Measurements from ENCODE around the gene TBC1D22B.

The TBC1D22B gene

DNA sequence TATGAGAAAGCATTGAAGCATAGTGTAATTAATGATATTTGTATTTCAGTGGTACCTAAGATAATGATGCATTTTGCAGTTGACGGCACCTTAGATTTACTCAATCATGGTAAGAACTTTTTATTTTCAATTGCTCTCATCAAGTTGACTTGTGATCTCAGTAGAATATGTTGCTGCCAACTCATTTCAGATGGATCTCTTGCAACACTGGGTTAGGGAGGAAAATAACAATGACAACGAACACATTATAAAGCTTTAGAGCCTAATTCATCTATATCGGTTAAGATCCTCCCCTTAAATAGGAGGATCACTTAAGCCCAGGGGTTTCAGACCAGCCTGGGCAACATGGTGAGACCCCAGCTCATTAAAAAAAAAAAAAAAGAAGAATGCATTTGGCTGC is 18.0 kb upstream of the TBC1D22B start:
- DNase-seq (ENCODE audit: insufficient read length, low spot score), result no peak
- FAIRE-seq, result no peak

GRCh38 chr6:37239950-37240713 is 17.4 kb upstream of the TBC1D22B start:
- DNase-seq (ENCODE audit: insufficient read length, low spot score) (peak; percentile 43), FAIRE-seq (peak; percentile 89)

- FAIRE-seq (no peak), DNase-seq (ENCODE audit: insufficient read length, low spot score) (no peak)
Measured at GRCh38 chr6:37241131-37241530, 16.4 kb upstream of the TBC1D22B start.

- FAIRE-seq, result no peak
Measured at GRCh38 chr6:37241775-37242428, 15.7 kb upstream of the TBC1D22B start.

GRCh38 chr6:37242429-37243052 is 15.0 kb upstream of the TBC1D22B start:
- DNase-seq (ENCODE audit: insufficient read length, low spot score) (no peak), FAIRE-seq (no peak)

More at GRCh38 chr6:37241775-37242428, 15.7 kb upstream of the TBC1D22B start:
- no peak for DNase-seq (ENCODE audit: insufficient read length, low spot score)

DNA sequence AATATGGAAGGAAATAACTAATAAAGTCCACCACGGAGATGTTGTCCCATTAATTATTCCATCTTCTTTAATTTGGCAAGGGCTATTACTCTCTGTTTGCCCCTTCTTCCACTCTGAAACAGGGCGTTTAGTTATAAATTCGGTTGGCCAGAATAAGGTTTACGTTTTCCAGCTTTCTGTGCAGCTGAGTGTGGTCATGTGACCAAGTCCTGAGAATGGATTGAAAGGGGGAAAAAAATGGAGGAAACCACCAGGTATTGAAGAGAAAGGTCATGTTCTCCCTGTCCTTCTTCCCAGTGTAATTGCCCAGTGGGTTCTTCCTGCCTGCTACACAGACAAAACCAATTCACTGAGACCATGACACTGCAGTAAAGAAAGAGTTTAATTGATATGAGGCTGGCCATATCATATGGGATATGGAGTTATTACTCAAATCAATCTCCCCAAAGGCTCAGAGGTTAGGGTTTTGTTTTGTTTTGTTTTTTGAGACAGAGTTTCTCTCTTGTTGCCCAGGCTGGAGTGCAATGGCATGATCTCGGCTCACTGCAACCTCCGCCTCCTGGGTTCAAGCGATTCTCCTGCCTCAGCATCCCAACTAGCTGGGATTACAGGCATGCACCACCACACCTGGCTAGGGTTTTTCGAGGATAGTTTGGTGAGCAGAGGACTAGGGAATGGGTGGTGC is 14.3 kb upstream of the TBC1D22B start:
- DNase-seq (ENCODE audit: insufficient read length, low spot score), result no peak

DNA sequence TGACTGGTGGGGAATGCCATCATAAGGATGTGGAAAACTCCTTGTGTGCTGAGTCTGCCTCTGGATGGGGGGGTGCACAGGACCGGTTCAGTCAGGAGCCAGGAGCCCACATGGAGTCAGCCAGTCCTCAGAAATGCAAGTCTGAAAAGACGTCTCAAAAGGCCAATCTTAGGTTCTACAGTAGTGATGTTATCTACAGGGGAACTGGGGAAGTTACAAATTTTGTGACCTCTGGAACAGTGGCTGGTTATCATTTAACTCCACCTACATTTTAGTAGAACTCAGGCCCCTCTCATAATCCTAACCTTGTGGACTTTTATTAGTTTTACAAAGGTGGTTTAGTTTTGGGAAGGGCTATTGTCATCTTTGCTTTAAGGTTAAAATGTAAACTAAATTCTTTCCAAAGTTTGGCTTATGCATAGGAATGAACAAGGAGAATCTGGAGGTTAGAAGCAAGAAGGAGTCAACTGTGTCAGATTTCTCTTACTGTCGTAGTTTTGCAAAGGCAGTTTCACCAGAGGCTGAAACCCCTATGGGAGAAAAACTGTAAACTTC is 13.7 kb upstream of the TBC1D22B start:
- no peak for FAIRE-seq
- no peak for DNase-seq (ENCODE audit: insufficient read length, low spot score)

More for the DNA sequence above, 14.3 kb upstream of the TBC1D22B start:
- FAIRE-seq, result no peak

DNA sequence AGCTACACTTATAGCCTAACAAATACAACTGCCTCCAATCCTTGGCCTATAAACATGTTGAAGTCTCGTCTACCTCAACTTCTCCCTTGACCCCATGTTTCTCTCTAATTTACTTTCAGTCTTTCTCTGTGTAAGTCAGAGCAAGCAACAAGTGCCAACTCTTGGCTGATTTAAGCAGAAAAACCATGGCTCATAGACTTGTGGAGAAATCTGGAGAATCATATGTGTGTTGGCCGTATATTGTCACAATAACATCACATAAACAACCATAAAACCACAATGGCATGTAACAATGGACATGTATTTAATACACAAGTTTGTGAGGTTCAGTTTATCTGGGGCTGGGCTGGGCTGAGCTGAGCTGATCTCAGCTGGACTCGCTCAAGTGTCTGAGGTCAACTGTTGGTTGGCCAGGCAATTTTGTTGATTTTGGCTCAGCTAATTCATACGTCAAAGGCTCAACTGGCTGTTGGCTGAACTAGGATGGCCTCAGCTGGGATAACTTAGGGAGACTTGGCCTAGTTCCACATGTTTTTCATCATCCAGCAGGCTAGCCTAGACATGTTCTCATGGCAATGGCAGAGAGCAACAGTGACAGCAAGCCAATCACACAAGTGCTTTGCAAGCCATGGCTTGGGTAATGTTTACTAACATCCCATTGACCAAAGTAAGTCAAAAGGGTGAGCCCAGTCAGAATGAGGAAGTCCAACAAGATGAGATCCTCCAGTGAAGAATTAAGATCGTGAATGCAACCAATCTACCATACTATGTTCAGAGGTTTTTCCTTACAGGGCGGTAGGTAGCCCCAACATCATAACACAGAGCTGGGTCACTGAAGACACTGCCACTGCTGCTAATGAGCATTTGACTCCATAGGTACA is 12.9 kb upstream of the TBC1D22B start:
- no peak for DNase-seq (ENCODE audit: insufficient read length, low spot score)
- no peak for FAIRE-seq

DNA sequence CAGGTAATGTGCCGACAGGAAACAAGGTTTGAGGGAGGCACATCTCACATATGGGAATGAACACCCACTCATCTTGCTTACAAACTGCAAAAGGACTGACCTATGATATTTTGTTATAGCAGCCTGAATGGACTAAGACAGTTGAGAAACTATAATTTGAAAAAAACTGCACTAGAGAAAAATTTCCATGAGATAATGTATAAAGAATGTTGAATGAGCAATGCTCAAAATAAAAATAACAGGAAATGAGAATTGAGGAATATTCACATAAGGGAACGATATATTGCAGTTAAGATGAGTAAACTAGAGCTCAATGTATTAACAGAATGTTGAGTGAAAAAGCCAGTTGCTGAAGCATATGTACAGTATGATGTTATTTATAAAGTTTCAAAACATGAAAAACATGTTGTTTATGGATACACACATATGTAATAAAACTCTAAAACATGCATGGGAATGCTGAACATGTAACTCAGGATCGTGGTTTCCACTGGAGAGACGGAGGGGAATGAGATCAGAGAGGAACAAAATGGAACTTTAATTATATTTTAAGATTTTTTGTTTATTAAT is 6.3 kb upstream of the TBC1D22B start:
- peak; percentile 71 for FAIRE-seq
- no peak for DNase-seq (ENCODE audit: insufficient read length, low spot score)

GRCh38 chr6:37253486-37254007 is 4.0 kb upstream of the TBC1D22B start:
- DNase-seq (ENCODE audit: insufficient read length, low spot score) (no peak), FAIRE-seq (no peak)

DNA sequence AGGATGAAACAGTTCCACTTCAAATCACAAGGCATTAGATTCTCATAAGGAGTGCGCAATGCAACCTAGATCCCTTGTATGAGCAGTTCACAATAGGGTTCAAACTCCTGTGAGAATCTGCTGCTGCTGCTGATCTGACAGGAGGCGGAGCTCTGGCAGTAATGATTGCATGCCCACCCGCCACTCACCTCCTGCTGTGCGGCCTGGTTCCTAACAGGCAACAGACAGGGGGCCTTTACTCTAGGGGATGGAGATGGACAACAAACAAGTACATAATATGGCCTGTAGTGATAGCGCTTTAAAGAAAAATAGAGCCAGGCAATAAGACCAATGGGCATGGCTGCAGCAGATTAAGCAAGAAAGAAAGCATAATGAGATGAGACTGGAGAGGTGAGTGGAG is 2.7 kb upstream of the TBC1D22B start:
- no peak for DNase-seq (ENCODE audit: insufficient read length, low spot score)
- no peak for FAIRE-seq

DNA sequence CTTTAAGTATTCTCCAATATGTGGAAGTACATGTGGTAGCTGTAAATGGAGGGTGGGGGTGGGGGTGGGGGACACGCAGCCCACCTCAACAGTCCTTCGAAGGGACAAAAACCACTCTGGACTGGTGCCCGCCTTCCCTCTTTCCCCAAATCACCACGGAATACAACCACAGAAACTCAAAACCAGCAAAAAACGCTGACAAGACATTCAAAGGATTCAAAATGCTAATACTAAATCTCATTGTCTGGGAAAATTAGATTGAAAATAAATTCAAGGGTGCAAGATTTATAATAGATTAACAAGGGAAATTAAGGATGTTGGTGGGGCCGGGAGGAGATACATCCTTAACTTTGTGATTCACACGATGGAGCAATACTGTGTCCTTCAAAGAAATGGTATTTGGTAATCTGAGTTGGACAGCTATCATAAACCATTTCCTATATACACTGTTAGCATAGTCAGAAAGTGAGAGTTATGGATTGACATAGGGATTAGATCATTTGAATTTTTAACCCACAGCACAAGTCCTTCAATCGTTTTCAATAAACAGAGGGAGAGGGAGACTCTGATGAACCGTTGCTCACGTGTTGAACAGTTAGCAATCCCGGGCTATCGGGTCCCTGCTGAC is 766 bp upstream of the TBC1D22B start:
- DNase-seq (ENCODE audit: insufficient read length, low spot score) (no peak), FAIRE-seq (no peak)

DNA sequence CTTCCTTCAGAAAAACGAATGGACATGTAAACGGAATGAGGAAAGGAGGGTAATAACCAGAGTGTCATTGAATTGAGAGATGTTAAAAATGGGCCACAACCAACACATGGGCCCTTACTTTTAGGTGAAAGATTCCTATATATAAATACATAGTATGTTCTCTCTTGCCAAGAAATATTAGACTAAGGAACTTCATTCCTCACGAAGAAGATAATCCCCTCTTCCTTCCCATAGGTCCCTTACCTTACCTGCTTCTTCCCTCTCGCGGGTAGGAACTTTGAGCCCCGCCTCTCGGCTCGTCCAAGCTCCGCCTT is 295 bp upstream of the TBC1D22B start:
- FAIRE-seq (no peak), DNase-seq (ENCODE audit: insufficient read length, low spot score) (no peak)

DNA sequence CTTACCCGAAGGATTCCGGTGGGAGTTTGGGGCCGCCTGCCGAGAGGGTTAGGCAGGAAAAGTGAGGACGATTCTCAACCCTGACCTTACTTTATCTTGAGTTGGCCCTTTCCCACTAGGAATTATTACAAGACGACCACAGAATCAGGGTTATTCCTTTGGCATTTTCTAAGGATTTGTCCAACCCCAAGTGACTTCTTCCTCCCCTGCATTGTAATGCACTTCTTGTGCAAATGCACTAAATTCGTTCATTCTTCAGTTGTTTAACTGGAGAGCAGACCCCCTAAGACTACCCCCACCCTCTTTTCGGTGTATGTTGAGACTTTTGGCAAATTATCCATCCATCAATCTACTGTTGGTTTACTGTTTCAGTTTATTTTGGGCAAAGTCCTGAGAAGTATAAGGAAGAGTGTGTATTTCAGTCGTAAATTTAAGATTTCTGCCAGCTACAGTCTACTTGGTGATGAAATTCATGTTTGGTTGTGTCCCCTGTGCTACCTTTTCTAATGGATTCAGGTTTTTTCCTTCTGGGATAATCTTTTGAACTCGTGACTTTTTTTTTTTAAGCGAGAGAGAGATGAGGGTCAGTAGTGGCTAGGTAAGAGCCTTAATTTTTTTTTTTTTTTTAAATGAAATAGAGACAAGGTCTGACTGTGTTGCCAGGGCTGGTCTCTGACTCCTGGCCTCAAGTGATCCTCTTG is 983 bp downstream of the TBC1D22B start:
- FAIRE-seq (no peak), DNase-seq (ENCODE audit: insufficient read length, low spot score) (no peak)

DNA sequence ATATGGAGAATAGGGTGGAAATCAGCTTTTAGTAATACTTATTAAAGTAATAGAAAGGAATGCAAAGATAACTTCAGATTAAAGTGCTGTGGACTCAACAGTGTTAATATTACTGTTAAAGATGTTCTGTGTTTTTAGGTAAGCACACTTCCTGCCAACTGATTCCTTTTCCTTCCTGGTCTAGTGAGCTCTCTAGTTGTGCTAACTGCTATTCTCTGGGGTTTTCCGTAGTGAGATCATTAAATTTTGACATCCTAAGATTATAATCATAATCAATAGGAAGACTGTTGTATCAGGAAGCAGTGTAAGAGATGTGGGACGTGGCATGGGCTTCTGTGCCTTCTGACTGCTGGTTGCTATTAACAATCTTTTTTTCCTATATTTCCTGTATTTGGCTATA is 1.6 kb downstream of the TBC1D22B start:
- DNase-seq (ENCODE audit: insufficient read length, low spot score) (no peak), FAIRE-seq (peak; percentile 90)

GRCh38 chr6:37260040-37260439 is 2.5 kb downstream of the TBC1D22B start:
- DNase-seq (ENCODE audit: insufficient read length, low spot score) (no peak), FAIRE-seq (peak; percentile 80)

- DNase-seq (ENCODE audit: insufficient read length, low spot score), result no peak
- FAIRE-seq, result peak; percentile 37
Measured at GRCh38 chr6:37260444-37260843, 2.9 kb downstream of the TBC1D22B start.

GRCh38 chr6:37261198-37261597 is 3.6 kb downstream of the TBC1D22B start:
- no peak for DNase-seq (ENCODE audit: insufficient read length, low spot score)
- FAIRE-seq, result no peak
